CD4-positive, alpha-beta T cell treated with Interleukin-2 at 100 ng/mL for 4 hours (primary cell): ENCODE measurements around the gene APCDD1L.
"Not testable (repeated sequence)": the region's sequence is repeated elsewhere in the genome, so short reads cannot be mapped to it uniquely, and the experiment has no call there.

Experiments
- DNase-seq: peaks from one replicate; pipeline ENCODE4 v3.0.0-alpha.2; 2020; ENCODE audit warnings: low spot score

The APCDD1L gene

DNA sequence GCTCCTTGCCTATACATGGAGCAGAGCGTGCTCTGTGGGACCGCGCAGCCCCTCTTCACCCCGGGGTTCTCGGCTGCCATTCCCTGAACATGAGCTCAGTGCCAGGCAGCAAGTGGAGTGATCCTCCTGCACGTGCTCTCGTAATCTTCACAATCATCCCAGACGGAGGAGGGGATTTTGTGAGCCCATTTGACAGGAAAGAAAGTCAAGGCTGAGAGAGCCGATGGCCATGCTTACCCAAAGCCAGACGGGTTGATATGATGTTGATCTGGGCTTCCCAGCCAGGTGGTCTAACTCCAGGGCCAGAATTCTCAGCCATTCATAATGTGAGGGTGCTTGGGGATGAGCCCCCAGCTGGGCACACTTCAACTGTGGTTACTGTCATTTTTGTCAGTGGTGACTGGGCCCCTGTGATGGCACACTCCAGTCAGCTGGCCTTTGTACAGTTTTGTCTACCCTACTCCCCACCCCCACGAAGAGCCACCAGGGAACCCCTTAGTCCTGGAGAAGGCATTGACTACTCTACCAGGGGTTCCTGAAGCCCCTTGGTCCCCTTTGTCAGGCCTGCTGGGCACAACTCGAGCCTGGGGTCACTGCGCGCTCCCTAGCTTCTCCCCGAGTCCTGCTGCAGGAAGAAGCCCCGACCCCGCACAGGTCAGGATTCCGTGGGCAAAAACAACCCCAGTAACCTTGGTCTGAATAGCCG, 1.5 kb downstream of the APCDD1L start:
- no peak for DNase-seq

DNA sequence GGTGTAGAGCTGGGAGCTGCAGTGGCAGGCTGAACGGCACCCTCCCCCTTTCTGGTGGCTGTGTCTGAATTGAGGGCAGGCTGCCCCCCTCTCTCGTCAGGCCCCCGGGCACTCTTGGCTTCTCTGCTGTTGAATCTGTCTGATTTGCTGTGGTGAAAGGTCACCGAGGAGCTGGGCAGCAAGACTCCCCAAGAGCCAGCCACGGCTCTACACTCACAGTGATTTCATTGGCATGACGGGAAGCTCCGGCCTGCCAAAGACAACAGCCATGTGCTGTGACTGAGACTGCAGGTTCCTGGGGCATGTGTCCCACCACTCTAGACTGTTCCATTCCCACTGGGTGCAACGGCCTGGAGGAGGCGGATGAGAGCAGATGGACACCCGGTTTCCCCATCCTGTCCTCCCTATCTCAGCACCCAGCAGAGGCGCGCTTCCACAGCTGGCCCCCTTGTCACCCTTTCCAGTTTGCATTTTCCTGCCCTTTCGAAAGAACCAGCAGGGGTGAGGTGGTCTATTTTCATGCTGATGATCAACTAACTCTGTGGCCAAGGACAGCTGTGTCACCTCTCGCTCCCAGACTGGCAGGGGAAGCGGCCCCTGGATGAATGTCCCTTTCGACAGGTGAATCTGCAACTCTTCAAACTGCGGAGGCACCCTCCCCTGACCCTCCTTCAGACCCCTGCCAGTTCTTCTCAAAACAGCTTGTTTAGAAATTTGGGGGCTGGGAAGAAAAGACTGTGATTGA, 2.2 kb downstream of the APCDD1L start:
- no peak for DNase-seq

- DNase-seq = no peak
These were observed 3.3 kb downstream of the APCDD1L start for GRCh38 chr20:58511861-58512260.

GRCh38 chr20:58511364-58511763, 3.8 kb downstream of the APCDD1L start:
- DNase-seq = no peak

DNA sequence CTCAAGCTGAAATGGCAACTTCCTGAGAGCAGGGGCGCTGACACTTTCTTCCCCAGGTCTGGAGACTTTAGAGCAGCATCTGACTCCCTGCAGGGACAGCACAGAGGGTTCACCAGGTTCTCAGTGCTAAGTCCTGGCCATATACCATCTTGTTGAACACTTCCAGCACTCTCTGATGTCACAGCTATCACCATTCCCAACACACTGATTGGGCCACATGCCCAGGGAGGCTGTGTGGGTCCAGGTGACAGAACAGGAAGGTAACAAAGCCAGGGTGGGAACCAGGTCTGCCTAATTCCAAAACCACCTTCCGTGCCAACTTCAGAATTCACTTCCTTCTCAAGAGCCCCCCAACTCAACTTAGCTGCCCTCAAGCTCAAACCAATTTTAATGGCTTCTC, 4.3 kb downstream of the APCDD1L start:
- DNase-seq = no peak

DNA sequence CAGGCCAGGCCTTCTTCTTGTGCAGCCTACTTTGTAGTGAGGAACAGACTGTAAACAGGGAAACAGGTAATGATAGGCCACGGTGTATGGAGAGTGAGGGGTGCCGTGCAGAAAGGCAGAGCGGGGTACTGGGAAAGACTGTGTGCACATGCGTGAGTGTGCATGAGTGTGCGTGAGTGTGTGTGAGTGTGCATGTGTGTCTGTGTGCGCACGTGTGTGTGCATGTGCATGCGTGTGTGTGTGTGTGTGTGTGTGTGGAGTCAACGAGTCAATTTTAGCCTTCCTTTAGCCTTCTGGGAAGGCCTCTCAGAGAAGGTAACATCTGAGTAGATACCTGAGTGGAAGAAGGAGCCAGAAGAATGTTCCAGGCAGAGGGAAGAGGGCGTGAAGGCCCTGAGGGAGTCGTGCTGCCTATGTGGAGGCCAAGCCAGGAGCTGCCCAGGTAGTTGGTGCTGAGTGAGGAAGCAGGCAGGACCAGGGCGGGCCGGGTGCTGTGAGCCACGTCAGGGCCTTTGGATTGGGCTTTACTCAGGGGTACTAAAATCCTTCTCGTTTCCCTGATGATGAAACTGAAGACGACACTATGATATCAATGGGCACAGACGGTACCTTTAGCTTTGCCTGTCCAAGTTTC, 6.3 kb downstream of the APCDD1L start:
- no peak for DNase-seq

DNA sequence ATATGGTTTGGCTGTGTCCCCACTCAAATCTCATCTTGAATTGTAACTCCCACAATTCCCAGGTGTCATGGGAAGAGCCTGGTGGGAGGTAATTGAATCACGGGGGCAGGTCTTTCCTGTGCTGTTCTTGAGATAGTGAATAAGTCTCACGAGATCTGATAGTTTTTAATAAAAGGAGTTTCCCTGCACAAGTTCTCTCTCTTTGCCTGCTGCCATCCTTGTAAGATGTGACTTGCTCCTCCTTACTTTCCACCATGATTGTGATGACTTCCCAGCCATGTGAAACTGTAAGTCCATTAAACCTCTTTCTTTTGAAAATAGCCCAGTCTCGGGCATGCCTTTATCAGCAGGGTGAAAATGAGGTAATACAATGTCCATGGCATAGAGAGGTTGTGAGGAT, 8.2 kb downstream of the APCDD1L start:
- not testable (repeated sequence) for DNase-seq

DNA sequence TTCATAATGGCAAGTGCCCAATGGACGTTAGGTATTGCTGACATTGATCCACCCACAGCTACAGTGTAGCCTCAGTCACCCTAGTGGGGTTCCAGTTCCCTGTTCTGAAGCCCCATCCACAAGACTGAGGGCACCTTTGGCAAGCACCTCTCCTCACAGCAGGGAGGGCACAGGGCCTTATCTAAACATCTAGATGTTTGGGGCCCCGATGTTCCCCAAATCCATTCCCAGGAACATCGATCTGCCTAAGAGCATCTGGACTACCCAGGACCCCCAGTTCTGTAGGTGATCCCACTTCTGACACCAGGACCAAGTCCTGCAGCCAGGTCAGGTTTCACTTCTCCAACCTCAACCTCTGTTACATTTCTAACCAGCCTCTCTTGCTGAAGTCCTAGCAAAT, 10.6 kb downstream of the APCDD1L start:
- no peak for DNase-seq

DNA sequence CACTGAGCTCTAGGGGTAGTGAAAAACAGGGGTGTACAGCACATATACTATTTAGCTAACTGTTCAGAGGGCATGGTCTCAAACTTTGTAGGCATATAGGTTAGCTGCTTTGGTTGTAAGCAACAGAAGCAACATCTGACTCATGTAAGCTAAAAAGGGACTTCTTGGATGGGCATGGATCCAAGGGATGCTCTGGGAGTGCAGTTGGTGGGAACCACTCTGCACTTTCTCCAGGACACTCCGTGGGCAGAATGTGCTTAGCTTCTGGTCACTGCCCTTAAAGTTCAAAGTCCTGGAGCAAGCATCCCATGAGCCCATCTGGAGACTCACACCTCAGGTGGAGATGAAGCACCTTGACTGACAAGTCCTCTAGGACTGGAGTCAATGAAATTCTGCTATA, 11.5 kb downstream of the APCDD1L start:
- DNase-seq = no peak

- no peak for DNase-seq
These were observed 14.9 kb downstream of the APCDD1L start for GRCh38 chr20:58500256-58500655.

DNA sequence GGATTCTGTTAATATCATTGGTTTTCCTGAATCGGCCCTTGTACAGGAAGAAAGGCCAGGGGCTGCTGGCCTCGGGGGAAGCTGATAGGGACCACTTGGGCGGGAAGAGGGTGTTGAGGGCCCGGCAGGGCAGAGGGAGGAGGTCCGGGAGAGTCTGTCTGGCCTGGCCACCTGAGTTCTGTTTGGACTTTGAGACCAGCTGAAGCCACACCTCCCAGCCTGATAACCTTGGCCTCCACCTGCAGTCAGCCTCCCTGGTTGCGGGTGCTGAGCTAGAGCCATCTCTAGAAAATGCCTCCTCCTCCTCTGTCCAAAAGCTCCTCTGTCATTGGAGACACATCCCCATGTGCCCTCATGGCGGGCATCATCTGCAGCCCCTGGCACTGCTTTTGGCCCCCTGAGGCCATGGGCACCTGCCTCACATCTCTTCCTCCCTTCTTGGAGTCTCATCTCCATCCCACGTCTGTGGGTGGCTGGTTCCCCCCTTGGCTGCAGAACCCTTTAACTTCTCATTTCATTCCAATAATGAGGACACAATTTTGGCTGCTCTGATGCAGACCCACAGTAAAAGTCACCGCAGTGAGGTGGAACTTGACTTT, 16.6 kb downstream of the APCDD1L start:
- no peak for DNase-seq

DNA sequence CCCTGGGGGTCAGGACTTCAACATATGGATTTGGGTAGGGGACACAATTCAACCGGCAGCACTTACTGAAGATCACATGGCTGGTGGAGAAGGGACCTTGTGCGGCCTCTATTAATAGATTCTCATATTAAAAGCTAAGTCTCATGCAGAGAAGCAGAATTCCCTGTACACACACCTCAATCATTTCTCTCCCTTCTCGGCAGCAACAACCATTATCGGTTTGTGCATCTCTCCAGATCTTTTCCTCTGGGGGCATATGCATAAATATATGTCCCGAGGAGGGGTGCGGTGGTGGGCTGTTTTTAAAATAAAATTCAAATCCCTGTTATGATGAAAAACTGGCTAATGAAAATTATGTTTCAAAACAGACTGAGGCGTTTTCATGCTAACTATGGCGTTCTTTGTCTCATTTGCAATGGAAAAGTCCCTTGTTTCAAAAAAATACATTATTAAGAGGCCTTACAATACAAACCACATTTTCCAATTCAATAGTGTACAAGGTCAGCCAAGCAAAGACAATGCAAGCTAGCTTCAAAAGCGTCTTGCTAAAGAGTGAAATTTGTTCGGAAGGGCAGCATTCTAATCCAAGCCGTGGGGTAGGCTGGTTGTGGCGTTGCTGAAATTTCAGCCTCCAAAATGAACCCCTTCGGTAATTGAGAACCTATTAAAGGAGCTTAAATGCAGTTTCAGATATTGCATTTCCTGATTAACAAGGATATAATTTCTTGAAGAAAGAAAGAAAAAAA, 17.3 kb downstream of the APCDD1L start:
- DNase-seq = no peak

- no peak for DNase-seq
These were observed 18.0 kb downstream of the APCDD1L start for GRCh38 chr20:58497076-58497641.

- no peak for DNase-seq
These were observed 18.8 kb downstream of the APCDD1L start for GRCh38 chr20:58496429-58496769.

DNA sequence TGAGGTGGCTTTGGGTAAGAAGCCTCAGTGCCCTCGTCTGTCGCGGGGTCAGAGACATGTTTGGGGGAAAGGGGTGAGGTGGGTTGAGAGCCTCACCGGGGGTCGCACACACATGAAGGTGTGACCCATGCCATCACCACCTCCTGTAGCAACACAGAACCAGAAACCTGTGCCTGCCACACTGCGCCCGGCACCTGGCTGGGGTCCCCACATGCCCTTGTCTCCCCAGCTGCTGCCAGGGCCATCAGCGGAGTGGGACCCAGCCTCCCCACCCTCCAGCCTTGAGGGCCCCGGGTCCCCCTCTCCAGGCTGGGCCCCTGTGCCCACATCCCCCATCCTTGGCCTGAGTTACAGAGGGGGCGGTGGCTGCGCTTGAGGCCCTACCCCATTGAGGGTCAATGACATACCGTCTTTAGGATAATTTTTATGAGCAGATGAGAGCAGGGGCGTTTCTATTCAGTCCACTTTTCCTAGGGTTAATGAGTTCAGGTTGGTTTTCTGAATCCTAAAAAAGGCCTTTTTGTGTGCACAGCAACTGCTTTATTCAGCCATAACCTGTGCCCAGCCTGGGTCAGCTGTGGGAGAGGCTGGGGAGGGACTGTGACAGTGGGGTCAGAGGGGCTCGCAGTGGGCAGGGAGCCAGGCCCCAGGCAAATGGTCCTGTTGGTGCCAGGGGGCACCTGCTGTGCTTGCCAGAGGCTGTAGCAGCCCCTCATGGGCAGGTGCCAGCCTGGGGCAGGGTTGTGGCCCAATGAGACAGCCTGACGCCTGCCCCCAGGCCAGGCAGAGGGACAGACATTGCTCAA, 19.4 kb downstream of the APCDD1L start:
- no peak for DNase-seq

DNA sequence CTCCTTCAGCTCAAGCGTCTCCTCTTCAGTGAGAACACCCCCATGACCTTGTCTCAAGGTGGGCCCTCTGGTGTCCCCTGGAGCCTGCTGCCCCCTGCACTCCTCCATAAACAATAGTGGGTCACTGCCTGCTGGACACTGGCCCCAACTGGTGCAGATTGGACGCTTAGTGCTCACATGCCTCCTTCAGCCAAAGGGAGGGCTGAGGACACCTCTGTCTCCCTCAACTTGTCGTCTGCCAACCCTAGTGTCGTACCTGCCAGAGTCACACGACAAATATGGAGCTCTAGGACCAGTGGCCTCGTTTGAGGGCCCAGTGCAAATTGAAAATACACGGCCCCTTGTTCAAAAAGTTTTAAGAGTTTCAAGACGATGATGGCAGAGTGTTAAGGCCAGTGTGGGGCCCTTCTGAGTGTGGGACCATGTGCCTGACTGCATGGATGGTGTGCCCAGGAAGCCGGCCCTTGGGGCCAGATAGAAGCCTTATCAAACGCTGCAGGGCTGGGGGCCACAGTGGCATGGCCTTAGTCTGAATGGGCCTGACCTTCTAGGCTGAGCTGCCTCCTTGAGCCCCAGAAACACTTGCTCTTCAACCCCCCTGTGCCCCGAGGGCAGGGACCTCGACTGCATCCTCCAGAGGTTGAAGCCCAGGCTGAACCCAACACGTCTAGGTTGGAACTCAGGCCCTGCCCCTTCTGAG, 20.1 kb downstream of the APCDD1L start:
- no peak for DNase-seq

- no peak for DNase-seq
These were observed 22.2 kb downstream of the APCDD1L start for GRCh38 chr20:58492795-58493524.

DNA sequence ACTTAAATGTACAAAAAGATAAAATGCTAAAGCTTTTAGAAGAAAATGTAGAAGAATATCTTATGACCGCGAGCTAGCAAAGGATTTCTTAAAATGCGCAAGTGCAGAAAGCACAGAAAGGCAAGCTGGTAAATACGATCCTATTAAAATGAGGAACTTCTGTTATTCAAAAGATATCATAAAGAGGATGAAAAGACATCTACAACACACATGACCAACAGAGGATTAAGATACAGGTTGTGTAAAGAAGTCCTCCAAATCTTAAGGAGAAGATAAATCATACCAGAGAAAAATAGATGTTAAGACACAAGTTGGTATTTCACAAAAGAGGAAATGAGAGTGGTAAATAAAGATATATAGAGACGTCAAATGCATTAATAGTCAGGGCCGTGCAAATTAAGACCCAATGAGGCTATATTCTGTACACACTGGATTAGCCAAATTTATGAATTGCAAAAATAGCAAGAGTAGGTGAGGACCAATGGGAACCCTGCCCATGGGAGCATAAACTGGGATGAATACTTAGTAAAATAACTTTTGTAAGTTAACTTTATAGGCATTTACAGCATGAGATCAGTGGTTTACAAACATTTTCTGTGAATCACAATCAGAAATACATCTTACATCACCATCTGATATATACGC, 23.0 kb downstream of the APCDD1L start:
- no peak for DNase-seq

DNA sequence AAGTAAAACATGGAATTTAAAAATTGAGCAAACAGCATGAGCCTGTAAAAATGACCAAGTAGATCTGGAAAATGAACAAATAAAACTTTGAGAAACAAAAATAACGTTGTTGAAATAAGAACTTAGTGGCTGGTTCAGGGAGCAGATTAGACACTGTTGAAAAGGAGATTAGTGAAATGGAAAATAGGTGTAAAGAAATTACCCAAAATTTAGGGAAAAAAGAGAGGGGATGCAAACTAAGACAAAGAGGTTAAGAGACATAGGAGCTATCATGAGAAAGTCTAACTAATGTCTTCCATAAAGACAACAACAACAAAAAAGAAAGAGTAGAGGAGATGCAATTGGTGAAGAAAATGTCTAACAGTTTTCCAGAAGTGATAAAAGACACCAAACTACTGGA, 29.0 kb downstream of the APCDD1L start:
- DNase-seq = no peak
